PC-9 (cell line): ENCODE results near the gene R3HDM2. TPM values are rescaled to one million over a fixed set of nuclear protein-coding genes. Genes with fewer than 3 reads are reported as not detected.

Experiments used
- BruUV-seq: library from RNA; stranded (reverse); fragments of 400-500 nt; replicated peaks from 2 replicates; lab custom pipeline; 2021; lab: Mats Ljungman, UMichigan
- CTCF ChIA-PET: fragments of 300-600 bp; sonication (Branson Sonifier 250); formaldehyde crosslinking; loops from one replicate; lab custom pipeline; 2022; ENCODE audit warnings: antibody characterized with exemption; lab: Charles Lee
- POLR2A ChIA-PET: fragments of 300-600 bp; sonication (Branson Sonifier 250); formaldehyde crosslinking; loops from one replicate; lab custom pipeline; 2022; ENCODE audit warnings: antibody characterized with exemption; ENCODE audit not compliant: unreplicated experiment; lab: Charles Lee
- DNase-seq, 2 experiments: peaks; one replicate each; pipeline versions ENCODE4 v3.0.0 to v3.0.0-alpha.2; 2015 to 2022; ENCODE audit warnings: mixed read lengths in 1 of 2
- H2AFZ ChIP-seq: fragments of 200-600 bp; sonication (generic); 2 replicates; pipeline ENCODE4 v1.8.1; 2017; ENCODE audit warnings: antibody characterized with exemption
- H3F3A ChIP-seq: fragments of 200-600 bp; sonication (generic); 2 replicates; pipeline ENCODE4 v1.8.1; 2017; ENCODE audit warnings: antibody characterized with exemption, mild to moderate bottlenecking, low read depth; ENCODE audit not compliant: insufficient read depth
- H3K27ac ChIP-seq: fragments of 200-600 bp; sonication (generic); 2 replicates; pipeline ENCODE4 v1.6.1; 2016; ENCODE audit warnings: mixed run types
- H3K27me3 ChIP-seq: fragments of 200-600 bp; sonication (generic); 2 replicates; pipeline ENCODE4 v1.6.1; 2016; ENCODE audit warnings: low read depth, mixed run types; ENCODE audit not compliant: insufficient read depth
- H3K36me3 ChIP-seq: fragments of 200-600 bp; sonication (generic); 2 replicates; pipeline ENCODE4 v1.6.1; 2016; ENCODE audit warnings: low read depth, mixed run types
- H3K4me1 ChIP-seq: fragments of 200-600 bp; sonication (generic); replicated peaks from 2 replicates; pipeline ENCODE4 v1.6.1; 2016; ENCODE audit warnings: mixed run types; ENCODE audit not compliant: insufficient read depth
- H3K4me2 ChIP-seq: fragments of 200-600 bp; sonication (generic); 2 replicates; pipeline ENCODE4 v1.6.1; 2017; ENCODE audit warnings: mixed run types
- H3K4me3 ChIP-seq: fragments of 200-600 bp; sonication (generic); 2 replicates; pipeline ENCODE4 v1.6.1; 2016; ENCODE audit warnings: mixed run types
- H3K79me2 ChIP-seq: fragments of 200-600 bp; sonication (generic); 2 replicates; pipeline ENCODE4 v1.6.1; 2017; ENCODE audit warnings: low read depth, mixed run types
- H3K9me2 ChIP-seq: fragments of 200-600 bp; sonication (generic); 2 replicates; pipeline ENCODE4 v1.8.1; 2017; ENCODE audit warnings: mild to moderate bottlenecking; ENCODE audit not compliant: insufficient read depth
- H3K9me3 ChIP-seq: fragments of 200-600 bp; sonication (generic); 2 replicates; pipeline ENCODE4 v1.8.1; 2016; ENCODE audit warnings: low read depth; ENCODE audit not compliant: insufficient read depth
- H4K20me1 ChIP-seq: fragments of 200-600 bp; sonication (generic); 2 replicates; pipeline ENCODE4 v1.8.1; 2017; ENCODE audit not compliant: insufficient read depth
- CTCF ChIP-seq: fragments of 200-600 bp; sonication (generic); conservative IDR thresholded peaks from 2 replicates; pipeline ENCODE4 v1.6.1; 2017; ENCODE audit warnings: mixed run types, antibody characterized with exemption, mild to moderate bottlenecking, moderate library complexity
- EZH2 ChIP-seq: fragments of 200-600 bp; sonication (generic); IDR thresholded peaks from 2 replicates; pipeline ENCODE4 v1.8.0; 2017; ENCODE audit warnings: antibody characterized with exemption, low read depth
- intact Hi-C: fragments of 100-400 bp; cut with micrococcal nuclease; formaldehyde crosslinking; loops from one replicate; pipeline ENCODE4 v1.10.0; 2022; ENCODE audit not compliant: unreplicated experiment
- total RNA-seq: library from RNA; stranded (reverse); gene quantifications from 2 replicates; pipeline ENCODE4 v1.2.3, GENCODE V29; 2021

R3HDM2 gene
- total RNA-seq, 1 experiment from 2014 or later: 65.1 TPM

GRCh38 chr12:57358646-57359045 is 72.2 kb downstream of the R3HDM2 start:
- Histone ChIP-seq H3K36me3 (no peaks in the 10 kb centered on the region), H3K9me3 (no peaks in the 10 kb centered on the region), H3K4me1 (no peaks in the 10 kb centered on the region), H3K9me2 (no peaks in the 10 kb centered on the region; the same call in 1 of the 2 replicates), H3K4me3 (no peak overlapping the region), H3K79me2 (no peaks in the 10 kb centered on the region), H3K27me3 (no peaks in the 10 kb centered on the region), H4K20me1 (no peaks in the 10 kb centered on the region), H3K27ac (no peak overlapping the region), H3K4me2 (no peak overlapping the region), H3F3A (no peaks in the 10 kb centered on the region), H2AFZ (no peak overlapping the region)
- TF ChIP-seq CTCF (no peak), EZH2 (no peak)
- ChIA-PET POLR2A (no interaction called here), CTCF (no interaction called here)
- no TSS peak for BruUV-seq
- intact Hi-C loops: no loop called here
- DNase-seq: no peak

- BruUV-seq: no TSS peak
- Histone ChIP-seq H3F3A (no peaks in the 10 kb centered on the region), H3K36me3 (no peaks in the 10 kb centered on the region), H3K27me3 (no peaks in the 10 kb centered on the region), H3K4me2 (no peak overlapping the region), H4K20me1 (no peaks in the 10 kb centered on the region), H3K4me1 (no peaks in the 10 kb centered on the region), H3K9me2 (no peaks in the 10 kb centered on the region; the same call in 1 of the 2 replicates), H2AFZ (no peak overlapping the region), H3K79me2 (no peaks in the 10 kb centered on the region), H3K4me3 (no peak overlapping the region), H3K27ac (no peak overlapping the region), H3K9me3 (no peaks in the 10 kb centered on the region)
- no peak for TF ChIP-seq EZH2
- no peak for TF ChIP-seq CTCF
- no peak for DNase-seq
- intact Hi-C loops: no loop called here
- ChIA-PET CTCF (no interaction called here), POLR2A (no interaction called here)
Observed at GRCh38 chr12:57355734-57356133, 75.1 kb downstream of the R3HDM2 start.

GRCh38 chr12:57352166-57352565 is 78.7 kb downstream of the R3HDM2 start:
- no peaks in the 10 kb centered on the region for H3F3A ChIP-seq
- no TSS peak for BruUV-seq
- H4K20me1 ChIP-seq: no peaks in the 10 kb centered on the region
- POLR2A ChIA-PET: interaction anchor here (0.6 kb wide), 1 partner anchor 19 kb away, joined by 3 read pairs; no protein-coding TSS in a partner anchor
- no peak overlapping the region for H2AFZ ChIP-seq
- no peak overlapping the region for H3K27ac ChIP-seq
- DNase-seq: no peak
- no peaks in the 10 kb centered on the region for H3K4me1 ChIP-seq
- TF ChIP-seq CTCF (no peak), EZH2 (no peak)
- H3K27me3 ChIP-seq: no peaks in the 10 kb centered on the region
- H3K79me2 ChIP-seq: no peaks in the 10 kb centered on the region
- H3K4me3 ChIP-seq: no peak overlapping the region
- no peaks in the 10 kb centered on the region for H3K36me3 ChIP-seq
- no peaks in the 10 kb centered on the region for H3K9me2 ChIP-seq
- H3K4me2 ChIP-seq: no peak overlapping the region
- intact Hi-C loops: no loop called here
- CTCF ChIA-PET: no interaction called here
- no peaks in the 10 kb centered on the region for H3K9me3 ChIP-seq
